Measurements from ENCODE around the gene GNAT3. TPM values are rescaled to one million over a fixed set of nuclear protein-coding genes. Genes with fewer than 3 reads are reported as not detected.

The GNAT3 gene
- total RNA-seq, 1 experiment from 2014 or later, result not detected

DNA sequence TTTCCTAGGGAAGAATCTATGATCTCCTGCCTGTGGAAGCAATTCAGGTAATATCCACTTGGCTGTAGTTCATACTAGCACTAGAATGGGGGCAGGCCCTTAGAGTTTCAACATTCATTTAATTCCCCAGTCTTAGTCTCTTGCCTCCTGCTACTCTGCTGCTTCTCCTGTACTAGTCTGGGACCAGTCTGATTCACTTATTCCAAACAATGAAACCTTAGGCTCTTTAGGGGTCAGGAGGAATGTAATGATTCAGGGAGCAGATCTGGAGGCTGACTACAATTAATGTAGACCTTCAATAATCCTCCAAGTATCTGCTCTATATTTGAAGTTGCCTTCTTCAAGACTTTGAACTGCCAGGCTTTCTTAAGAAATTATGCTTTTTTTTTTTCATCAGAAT, 101.8 kb downstream of the GNAT3 start:
- no peak overlapping the region for H3K4me3 ChIP-seq (replicated peaks in 1 of 2; ENCODE audit: low read depth in 1 of 2, low read length in 2 of 2)
- no peaks in the 10 kb centered on the region for H3K4me1 ChIP-seq (ENCODE audit: control insufficient read depth in 1 of 2, insufficient read depth in 2 of 2, low read length in 2 of 2)
- ATAC-seq (no peak), DNase-seq (ENCODE audit: low read depth, low spot score) (no peak)
- H4K20me1 ChIP-seq (ENCODE audit: insufficient read depth), result no peaks in the 10 kb centered on the region
- H3K9me2 ChIP-seq (ENCODE audit: insufficient read depth), result no peaks in the 10 kb centered on the region
- H3K27ac ChIP-seq (ENCODE audit: low read depth, low read length), result no peak overlapping the region
- no peak overlapping the region for H3K4me2 ChIP-seq (ENCODE audit: low read length)
- ChIA-PET POLR2A (no interaction called here), RAD21 (ENCODE audit: low non-redundant PET in 1 of 2, low total read pairs in 2 of 2, uncharacterized antibody in 2 of 2, unreplicated experiment in 2 of 2) (no interaction called here), CTCF (no interaction called here)
- H2AFZ ChIP-seq (ENCODE audit: low read depth, low read length, poor library complexity, severe bottlenecking), result peak overlapping the region; percentile 64
- H3K9me3 ChIP-seq (ENCODE audit: control insufficient read depth in 1 of 2, insufficient read depth in 1 of 2, low read depth in 1 of 2, low read length in 2 of 2), result no peaks in the 10 kb centered on the region
- BruUV-seq (replicated peaks), result no TSS peak
- TF ChIP-seq SRF (IDR thresholded peaks at IDR 0.05; ENCODE audit: low read depth), result no peak
- no peak for TF ChIP-seq SP1 (IDR thresholded peaks at IDR 0.05; ENCODE audit: low read depth)
- TF ChIP-seq YY1 (IDR thresholded peaks at IDR 0.05; ENCODE audit: extremely low read depth, insufficient replicate concordance, low read depth, low read length), result no peak
- TF ChIP-seq POLR2A (IDR thresholded peaks at IDR 0.05; ENCODE audit: borderline replicate concordance, extremely low read depth, insufficient read depth, insufficient read length), result no peak
- no peak for TF ChIP-seq FOSL1 (IDR thresholded peaks at IDR 0.05; ENCODE audit: low read depth)
- no peak for TF ChIP-seq TCF7L2 (IDR thresholded peaks at IDR 0.05; ENCODE audit: borderline replicate concordance, extremely low read depth, insufficient read depth, insufficient read length)
- TF ChIP-seq RAD21 (IDR thresholded peaks at IDR 0.05; ENCODE audit: low read depth), result no peak
- TF ChIP-seq, protein P1, sequence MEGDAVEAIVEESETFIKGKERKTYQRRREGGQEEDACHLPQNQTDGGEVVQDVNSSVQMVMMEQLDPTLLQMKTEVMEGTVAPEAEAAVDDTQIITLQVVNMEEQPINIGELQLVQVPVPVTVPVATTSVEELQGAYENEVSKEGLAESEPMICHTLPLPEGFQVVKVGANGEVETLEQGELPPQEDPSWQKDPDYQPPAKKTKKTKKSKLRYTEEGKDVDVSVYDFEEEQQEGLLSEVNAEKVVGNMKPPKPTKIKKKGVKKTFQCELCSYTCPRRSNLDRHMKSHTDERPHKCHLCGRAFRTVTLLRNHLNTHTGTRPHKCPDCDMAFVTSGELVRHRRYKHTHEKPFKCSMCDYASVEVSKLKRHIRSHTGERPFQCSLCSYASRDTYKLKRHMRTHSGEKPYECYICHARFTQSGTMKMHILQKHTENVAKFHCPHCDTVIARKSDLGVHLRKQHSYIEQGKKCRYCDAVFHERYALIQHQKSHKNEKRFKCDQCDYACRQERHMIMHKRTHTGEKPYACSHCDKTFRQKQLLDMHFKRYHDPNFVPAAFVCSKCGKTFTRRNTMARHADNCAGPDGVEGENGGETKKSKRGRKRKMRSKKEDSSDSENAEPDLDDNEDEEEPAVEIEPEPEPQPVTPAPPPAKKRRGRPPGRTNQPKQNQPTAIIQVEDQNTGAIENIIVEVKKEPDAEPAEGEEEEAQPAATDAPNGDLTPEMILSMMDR (IDR thresholded peaks at IDR 0.05 in 2 of 3, conservative IDR thresholded peaks at IDR 0.05 in 1 of 3; ENCODE audit: borderline replicate concordance in 1 of 3, insufficient read depth in 1 of 3, low read depth in 2 of 3, low read length in 2 of 3), result no peak
- TF ChIP-seq, protein P2, sequence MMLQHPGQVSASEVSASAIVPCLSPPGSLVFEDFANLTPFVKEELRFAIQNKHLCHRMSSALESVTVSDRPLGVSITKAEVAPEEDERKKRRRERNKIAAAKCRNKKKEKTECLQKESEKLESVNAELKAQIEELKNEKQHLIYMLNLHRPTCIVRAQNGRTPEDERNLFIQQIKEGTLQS (IDR thresholded peaks at IDR 0.05), result no peak
- TF ChIP-seq, protein P3, sequence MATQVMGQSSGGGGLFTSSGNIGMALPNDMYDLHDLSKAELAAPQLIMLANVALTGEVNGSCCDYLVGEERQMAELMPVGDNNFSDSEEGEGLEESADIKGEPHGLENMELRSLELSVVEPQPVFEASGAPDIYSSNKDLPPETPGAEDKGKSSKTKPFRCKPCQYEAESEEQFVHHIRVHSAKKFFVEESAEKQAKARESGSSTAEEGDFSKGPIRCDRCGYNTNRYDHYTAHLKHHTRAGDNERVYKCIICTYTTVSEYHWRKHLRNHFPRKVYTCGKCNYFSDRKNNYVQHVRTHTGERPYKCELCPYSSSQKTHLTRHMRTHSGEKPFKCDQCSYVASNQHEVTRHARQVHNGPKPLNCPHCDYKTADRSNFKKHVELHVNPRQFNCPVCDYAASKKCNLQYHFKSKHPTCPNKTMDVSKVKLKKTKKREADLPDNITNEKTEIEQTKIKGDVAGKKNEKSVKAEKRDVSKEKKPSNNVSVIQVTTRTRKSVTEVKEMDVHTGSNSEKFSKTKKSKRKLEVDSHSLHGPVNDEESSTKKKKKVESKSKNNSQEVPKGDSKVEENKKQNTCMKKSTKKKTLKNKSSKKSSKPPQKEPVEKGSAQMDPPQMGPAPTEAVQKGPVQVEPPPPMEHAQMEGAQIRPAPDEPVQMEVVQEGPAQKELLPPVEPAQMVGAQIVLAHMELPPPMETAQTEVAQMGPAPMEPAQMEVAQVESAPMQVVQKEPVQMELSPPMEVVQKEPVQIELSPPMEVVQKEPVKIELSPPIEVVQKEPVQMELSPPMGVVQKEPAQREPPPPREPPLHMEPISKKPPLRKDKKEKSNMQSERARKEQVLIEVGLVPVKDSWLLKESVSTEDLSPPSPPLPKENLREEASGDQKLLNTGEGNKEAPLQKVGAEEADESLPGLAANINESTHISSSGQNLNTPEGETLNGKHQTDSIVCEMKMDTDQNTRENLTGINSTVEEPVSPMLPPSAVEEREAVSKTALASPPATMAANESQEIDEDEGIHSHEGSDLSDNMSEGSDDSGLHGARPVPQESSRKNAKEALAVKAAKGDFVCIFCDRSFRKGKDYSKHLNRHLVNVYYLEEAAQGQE (IDR thresholded peaks at IDR 0.05; ENCODE audit: low read depth), result no peak
- no peak for TF ChIP-seq POLR2AphosphoS5 (IDR thresholded peaks at IDR 0.05; ENCODE audit: low read depth, low read length)
- TF ChIP-seq CEBPB (IDR thresholded peaks at IDR 0.05; ENCODE audit: low read depth), result no peak
- no peak for TF ChIP-seq EZH2 (IDR thresholded peaks at IDR 0.05)
- TF ChIP-seq, protein P4, sequence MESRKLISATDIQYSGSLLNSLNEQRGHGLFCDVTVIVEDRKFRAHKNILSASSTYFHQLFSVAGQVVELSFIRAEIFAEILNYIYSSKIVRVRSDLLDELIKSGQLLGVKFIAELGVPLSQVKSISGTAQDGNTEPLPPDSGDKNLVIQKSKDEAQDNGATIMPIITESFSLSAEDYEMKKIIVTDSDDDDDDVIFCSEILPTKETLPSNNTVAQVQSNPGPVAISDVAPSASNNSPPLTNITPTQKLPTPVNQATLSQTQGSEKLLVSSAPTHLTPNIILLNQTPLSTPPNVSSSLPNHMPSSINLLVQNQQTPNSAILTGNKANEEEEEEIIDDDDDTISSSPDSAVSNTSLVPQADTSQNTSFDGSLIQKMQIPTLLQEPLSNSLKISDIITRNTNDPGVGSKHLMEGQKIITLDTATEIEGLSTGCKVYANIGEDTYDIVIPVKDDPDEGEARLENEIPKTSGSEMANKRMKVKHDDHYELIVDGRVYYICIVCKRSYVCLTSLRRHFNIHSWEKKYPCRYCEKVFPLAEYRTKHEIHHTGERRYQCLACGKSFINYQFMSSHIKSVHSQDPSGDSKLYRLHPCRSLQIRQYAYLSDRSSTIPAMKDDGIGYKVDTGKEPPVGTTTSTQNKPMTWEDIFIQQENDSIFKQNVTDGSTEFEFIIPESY (IDR thresholded peaks at IDR 0.05; ENCODE audit: extremely low read depth, insufficient replicate concordance, low read length), result no peak
- intact Hi-C loops (cut with micrococcal nuclease), result no loop called here
- H3K27me3 ChIP-seq (ENCODE audit: insufficient read depth, low read length), result no peaks in the 10 kb centered on the region
- no peak overlapping the region for H3K9ac ChIP-seq (ENCODE audit: low read length)
- H3K79me2 ChIP-seq (ENCODE audit: insufficient read depth, low read length), result no peaks in the 10 kb centered on the region
- no peaks in the 10 kb centered on the region for H3K36me3 ChIP-seq (ENCODE audit: control insufficient read depth in 1 of 2, insufficient read depth in 2 of 2, low read length in 2 of 2)

Measured in HCT116 (cell line).